ENCODE results near the gene CAVIN2.

Gene CAVIN2

GRCh38 chr2:191846515-191847476 lies at the start of gene CAVIN2:
CAVIN2 (minus strand) TSS chr2:191847088; CDS start chr2:191846925, 163 bp downstream.
- no peak for DNase-seq (ENCODE audit: low spot score)

DNA sequence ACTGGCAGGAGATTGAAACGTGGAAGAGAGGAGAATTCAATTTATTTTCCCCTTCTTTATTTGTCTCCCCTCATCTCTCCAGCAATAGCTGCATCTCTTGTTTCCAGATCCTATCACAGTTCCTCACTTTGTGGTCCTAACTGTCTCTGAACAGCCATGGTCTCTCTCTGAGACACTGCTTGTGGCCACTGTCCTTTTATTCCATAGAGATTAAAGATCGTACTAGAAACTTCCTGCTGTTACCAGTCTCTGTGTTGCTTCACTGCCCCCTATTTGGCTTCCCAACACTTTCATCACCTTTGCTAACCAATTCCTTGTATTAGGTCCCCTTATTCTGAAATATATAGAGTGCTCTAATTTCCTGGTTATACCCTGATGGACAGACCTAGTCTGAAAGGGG lies 48.9 kb upstream of the CAVIN2 start:
- DNase-seq (ENCODE audit: low spot score), result no peak

DNA sequence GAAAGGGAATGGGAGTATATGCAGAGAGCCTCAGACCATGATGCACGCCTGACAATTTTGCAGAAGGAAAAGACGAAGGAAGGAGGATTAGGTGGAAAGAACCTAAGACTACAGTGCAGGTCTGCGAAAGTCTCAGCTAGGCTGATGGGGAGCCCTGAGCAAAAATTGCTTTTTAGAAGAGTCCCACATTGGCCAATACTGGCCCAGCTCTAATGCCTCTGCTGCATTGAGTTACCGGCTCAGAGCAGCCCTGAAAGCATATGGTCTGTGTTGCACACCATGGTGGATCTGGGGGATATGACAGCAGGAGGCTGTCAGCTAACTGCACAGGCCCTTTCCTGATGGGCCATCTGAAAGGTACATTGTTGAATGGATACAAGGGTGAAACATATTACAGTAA lies 48.3 kb upstream of the CAVIN2 start:
- no peak for DNase-seq (ENCODE audit: low spot score)

DNA sequence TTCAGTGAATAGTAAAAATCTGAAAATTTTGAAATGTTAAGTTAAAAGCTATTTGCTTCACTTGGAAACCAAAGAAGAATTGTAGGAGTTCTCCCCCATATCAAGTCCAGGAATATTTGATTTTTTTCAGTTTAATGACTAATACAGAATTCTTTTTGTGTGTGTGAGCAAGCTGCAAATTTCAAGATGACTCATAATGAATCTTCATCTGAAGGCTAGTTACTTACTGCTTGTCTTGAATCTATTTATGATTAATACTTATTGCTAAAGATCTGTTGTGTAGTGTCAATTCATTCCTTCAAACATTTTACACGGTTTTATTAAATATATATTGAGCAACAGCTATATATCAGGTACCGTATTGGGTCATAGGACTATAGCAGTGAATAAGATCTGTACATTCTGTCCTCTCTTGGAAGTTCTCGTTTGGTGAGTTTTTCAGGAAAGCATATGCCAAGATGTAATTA lies 47.8 kb upstream of the CAVIN2 start:
- no peak for DNase-seq (ENCODE audit: low spot score)

- DNase-seq (ENCODE audit: low spot score), result no peak
Observed at GRCh38 chr2:191892391-191892790, 45.5 kb upstream of the CAVIN2 start.

DNA sequence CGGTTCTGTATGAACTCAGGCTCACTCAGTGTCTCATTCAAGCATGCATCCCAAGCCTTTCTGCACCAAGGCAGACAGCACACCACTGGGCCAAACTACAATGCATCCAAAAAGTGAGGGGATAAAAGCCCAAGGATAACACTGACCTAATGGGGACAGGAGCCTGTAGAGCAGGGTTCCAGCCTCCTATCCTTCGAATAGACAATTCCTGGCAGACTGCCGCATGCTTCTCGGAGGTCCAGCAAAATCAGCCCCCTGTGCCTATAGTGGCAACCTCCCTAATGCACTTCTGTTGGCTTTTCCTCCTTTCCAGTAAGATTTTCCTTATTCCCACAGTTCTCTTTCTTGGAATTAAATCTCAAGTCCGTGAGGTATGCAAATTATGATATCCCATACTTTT lies 44.8 kb upstream of the CAVIN2 start:
- DNase-seq (ENCODE audit: low spot score), result no peak

GRCh38 chr2:191889931-191890330 lies 43.0 kb upstream of the CAVIN2 start:
- DNase-seq (ENCODE audit: low spot score), result no peak

- no peak for DNase-seq (ENCODE audit: low spot score)
Observed at GRCh38 chr2:191888400-191889166, 41.7 kb upstream of the CAVIN2 start.

GRCh38 chr2:191885650-191886049 lies 38.8 kb upstream of the CAVIN2 start:
- no peak for DNase-seq (ENCODE audit: low spot score)

DNA sequence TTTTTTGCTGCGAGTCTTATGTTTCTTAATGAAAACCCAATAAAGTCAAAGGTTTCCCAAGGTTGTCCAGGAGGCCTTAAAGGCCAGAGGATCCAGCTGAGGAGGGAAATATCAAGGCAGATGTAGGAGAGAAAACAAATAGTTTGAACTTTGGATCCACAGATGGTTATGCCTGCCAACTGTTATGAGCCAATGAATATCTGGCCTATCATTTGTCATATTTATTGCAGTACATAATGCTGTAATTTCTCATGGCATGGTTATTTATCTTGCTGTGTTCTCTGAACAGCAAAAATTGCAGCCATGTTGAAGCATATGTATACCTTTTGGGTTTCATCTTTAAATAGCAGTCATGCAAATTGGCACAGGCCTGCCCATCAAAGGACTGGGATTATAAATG lies 38.2 kb upstream of the CAVIN2 start:
- no peak for DNase-seq (ENCODE audit: low spot score)

GRCh38 chr2:191881982-191882816 lies 35.3 kb upstream of the CAVIN2 start:
- DNase-seq (ENCODE audit: low spot score), result peak; percentile 24

DNA sequence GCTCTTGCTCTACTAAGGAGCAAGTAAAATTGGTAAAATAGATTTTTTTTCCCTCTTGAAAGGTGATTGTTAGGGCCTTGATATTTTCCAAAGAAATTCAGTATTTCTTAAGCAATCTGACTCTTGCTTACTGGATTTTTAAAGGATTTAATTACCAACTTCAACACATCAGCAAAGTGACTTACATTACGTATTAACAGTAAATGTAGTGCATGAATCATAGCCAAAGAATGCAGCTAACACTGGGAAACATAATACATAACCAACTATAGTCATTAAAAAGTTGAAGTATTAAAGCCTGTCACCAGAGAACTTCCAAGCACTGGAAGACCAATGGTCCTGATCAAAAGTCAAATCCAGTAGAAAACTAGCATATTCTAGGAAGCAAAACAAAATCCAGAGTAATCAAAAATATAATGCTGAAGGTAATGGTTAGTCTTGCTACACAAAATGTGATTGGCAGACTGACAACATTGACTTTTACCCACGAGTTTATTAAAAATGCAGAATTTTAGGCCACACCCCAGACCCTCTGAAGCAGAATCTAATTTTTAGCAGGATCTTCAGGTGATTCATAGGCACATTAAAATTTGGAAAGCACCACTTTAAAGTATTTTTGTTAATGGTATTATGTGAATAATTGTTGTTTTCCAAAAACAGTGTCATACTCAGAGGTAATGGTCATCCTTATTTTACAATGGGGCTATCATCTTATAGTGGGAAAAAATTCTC lies 31.8 kb upstream of the CAVIN2 start:
- DNase-seq (ENCODE audit: low spot score), result no peak

DNA sequence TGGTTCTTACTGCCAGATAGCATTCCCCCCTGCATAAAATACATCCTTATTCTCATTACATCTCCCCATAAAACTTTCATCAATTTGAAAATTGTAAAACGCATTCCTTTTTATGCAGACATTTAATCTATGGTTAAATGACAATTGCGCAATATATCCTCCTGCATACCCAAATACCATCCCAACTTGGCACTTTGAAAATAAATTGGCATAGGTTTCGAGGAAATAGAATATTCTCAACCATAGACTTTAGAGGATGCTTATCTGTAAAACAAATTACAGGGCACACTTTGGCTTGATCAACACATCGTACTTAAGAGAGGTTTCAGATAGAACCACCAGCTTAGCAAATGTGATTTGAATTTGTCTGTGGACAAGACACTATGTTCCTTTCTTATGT lies 31.0 kb upstream of the CAVIN2 start:
- no peak for DNase-seq (ENCODE audit: low spot score)

DNA sequence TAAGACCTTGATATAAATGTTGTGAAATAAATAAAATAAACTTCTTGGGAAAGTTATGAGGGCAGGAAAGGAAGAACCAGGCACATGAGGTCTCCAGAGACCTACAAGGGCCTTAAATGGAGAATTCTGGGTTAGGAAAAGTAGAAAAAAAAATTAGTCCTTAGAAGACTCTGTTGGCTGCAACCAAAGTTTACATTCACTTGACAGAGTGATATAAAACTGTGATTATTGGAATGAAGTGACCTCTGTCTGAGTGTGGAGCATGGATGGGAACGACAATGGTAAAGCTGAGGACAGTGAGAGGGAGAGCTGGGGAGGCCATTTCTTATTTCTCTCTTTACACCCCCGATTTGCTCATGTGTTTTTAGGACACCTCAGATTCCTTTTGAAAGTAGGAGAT lies 29.0 kb upstream of the CAVIN2 start:
- no peak for DNase-seq (ENCODE audit: low spot score)

- DNase-seq (ENCODE audit: low spot score), result no peak
Observed at GRCh38 chr2:191870744-191871143, 23.9 kb upstream of the CAVIN2 start.

DNA sequence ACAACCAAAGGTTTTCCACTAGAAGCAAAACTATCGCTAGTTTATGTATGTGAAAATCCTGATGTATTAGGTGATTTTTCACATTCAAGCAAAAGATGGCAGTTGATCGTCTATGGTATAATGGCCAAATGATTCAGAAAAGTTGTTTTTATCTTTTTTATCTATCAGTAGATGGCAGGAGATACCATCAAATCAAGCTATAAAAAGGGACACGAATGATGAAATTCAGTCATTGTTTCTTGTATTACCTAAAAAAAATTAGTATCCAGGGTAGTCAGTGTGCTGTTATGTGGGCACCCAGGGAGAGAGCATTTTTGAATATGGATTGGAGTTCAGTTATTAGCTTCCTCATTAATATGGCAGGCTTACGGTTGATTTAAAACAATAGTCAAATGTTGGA lies 22.9 kb upstream of the CAVIN2 start:
- no peak for DNase-seq (ENCODE audit: low spot score)

DNA sequence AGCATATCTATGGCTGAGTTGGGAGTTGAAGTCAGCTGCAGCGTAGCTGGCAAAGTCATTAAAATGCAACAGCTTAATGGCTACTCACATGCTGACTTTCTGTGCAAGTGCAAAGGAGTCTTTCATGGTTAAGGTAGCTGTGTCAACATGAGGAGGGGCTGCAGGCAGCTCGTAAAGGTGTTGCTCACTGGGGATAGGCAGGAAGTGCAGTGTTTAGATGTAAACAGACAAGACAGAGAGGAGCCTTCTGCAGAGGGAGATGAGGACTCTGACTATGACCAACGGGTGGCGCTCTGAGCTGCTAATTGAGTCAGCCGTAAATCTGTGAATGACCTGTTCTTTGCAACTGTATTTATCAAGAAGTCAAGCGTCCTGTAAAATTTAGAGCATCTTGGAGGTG lies 22.3 kb upstream of the CAVIN2 start:
- DNase-seq (ENCODE audit: low spot score), result no peak

DNA sequence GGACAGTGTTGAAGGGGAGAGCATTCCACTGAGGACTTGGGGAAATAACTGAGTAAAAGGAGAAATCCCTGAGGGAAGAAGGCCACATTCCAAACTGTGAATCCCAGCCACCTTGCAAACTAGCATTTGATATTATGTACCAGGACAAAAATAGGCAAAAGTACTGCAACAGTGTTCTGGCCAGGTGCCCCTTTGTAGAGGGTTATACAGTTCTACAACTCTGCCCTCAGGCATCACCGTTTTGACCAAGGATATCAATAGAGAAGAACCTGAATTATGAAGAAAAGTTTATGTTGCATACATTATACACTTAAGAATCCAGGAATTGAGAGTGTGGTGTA lies 20.6 kb upstream of the CAVIN2 start:
- DNase-seq (ENCODE audit: low spot score), result no peak

DNA sequence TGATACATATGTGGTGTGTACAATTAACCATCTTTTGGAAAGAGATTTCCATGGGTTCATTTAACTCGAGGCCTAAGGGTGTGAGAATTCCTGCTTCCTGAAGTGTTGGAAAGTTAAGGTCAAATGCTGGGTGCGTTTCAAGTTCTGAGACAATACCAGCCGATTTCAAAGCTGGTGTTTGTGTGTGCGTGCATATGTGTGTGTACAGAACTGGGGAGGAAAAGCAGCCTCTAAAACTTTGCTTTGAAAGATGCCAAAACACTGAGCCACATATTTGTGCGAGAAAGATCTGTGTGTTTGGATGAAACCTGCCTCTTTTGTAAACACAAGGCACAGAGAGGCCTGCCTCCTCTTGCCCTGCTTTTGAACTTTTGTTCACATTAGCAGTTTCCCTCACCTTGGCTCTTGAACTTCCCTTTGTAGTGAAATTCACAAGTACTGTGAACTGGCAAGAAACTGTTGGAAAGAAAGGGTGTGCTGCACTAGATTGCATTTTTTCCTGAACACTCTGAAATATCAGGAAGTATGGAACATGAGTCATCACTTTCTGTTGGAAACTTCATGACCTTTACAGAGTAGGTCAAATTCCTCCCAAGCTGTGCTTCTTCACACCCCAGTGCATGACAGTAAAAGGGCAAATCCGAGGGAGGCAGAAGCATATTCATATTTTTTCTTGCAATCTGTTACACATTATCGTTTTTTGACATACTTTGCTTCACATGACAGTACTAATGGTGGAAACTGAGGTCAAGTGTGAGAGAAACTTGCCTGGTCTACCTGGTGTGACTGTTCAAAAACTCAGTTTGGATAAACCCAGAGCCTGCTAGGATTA lies 20.0 kb upstream of the CAVIN2 start:
- DNase-seq (ENCODE audit: low spot score), result peak; percentile 29

DNA sequence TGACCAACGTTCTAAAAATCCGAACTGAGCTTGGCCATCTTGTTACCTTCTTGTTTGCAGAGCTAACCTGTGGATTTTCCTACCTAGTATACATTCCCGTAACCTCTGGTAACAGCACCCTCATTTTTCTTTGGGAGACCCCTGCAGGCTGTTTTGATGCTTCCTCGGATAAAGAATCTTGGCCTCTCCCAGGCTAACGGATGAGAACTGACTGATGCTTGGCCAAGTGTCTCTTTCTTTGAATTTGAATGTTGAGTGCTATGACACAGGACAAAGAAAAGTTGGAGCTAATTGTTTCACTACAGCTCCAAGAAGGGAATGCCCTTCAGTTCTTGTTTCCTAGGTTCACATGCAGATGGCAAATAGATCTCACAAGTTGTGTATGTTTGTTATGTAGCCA lies 19.3 kb upstream of the CAVIN2 start:
- DNase-seq (ENCODE audit: low spot score), result no peak

Data from HuH-7.5 (cell line).